HEK293T (cell line): ENCODE measurements around the gene IMP3.
A peak's percentile ranks its signal among the peaks of the same experiment; 100 is the strongest.

Source experiments
- CTCF ChIA-PET: fragments of 350-600 bp; formaldehyde crosslinking; extraction: SDS; loops from one replicate; lab custom pipeline; 2021; ENCODE audit warnings: antibody characterized with exemption, inconsistent platforms; lab: Yijun Ruan, JAX
- POLR2A ChIA-PET: fragments of 350-600 bp; formaldehyde crosslinking; extraction: SDS; loops from one replicate; lab custom pipeline; 2020; ENCODE audit warnings: antibody characterized with exemption, inconsistent platforms; lab: Yijun Ruan, JAX
- DNase-seq: peaks from one replicate; pipeline ENCODE4 v3.0.0; 2012; ENCODE audit warnings: mixed read lengths; ENCODE audit errors: extremely low spot score
- ARNT ChIP-seq: fragments of 450-650 bp; IDR thresholded peaks from 2 replicates; pipeline ENCODE4 v1.6.1; 2017; ENCODE audit warnings: mild to moderate bottlenecking
- BHLHE40 ChIP-seq: fragments of 450-650 bp; IDR thresholded peaks from 2 replicates; pipeline ENCODE4 v1.6.1; 2016; ENCODE audit warnings: mild to moderate bottlenecking, moderate library complexity, borderline replicate concordance
- CTBP1 ChIP-seq: fragments of 450-650 bp; IDR thresholded peaks from 2 replicates; pipeline ENCODE4 v1.6.1; 2016; ENCODE audit warnings: borderline replicate concordance
- ELF4 ChIP-seq: fragments of 450-650 bp; IDR thresholded peaks from 2 replicates; pipeline ENCODE4 v1.6.1; 2017; ENCODE audit warnings: antibody characterized with exemption
- FOXA1 ChIP-seq: fragments of 450-650 bp; IDR thresholded peaks from 2 replicates; pipeline ENCODE4 v1.6.1; 2016; ENCODE audit warnings: mild to moderate bottlenecking
- FOXK2 ChIP-seq: fragments of 450-650 bp; IDR thresholded peaks from 2 replicates; pipeline ENCODE4 v1.6.1; 2016; ENCODE audit warnings: mild to moderate bottlenecking
- FOXM1 ChIP-seq: fragments of 450-650 bp; IDR thresholded peaks from 2 replicates; pipeline ENCODE4 v1.6.1; 2017; ENCODE audit warnings: mild to moderate bottlenecking, borderline replicate concordance
- HDGF ChIP-seq: fragments of 450-650 bp; IDR thresholded peaks from 2 replicates; pipeline ENCODE4 v1.6.1; 2017; ENCODE audit warnings: antibody characterized with exemption, borderline replicate concordance
- L3MBTL2 ChIP-seq: fragments of 450-650 bp; conservative IDR thresholded peaks from 2 replicates; pipeline ENCODE4 v1.6.1; 2016; ENCODE audit warnings: mild to moderate bottlenecking
- LEF1 ChIP-seq: fragments of 450-650 bp; IDR thresholded peaks from 2 replicates; pipeline ENCODE4 v1.6.1; 2017; ENCODE audit warnings: mild to moderate bottlenecking, borderline replicate concordance
- NFRKB ChIP-seq: fragments of 450-650 bp; IDR thresholded peaks from 2 replicates; pipeline ENCODE4 v1.6.1; 2016; ENCODE audit warnings: mild to moderate bottlenecking, moderate library complexity
- PKNOX1 ChIP-seq: fragments of 450-650 bp; IDR thresholded peaks from 2 replicates; pipeline ENCODE4 v1.6.1; 2016
- SP1 ChIP-seq: fragments of 450-650 bp; IDR thresholded peaks from 2 replicates; pipeline ENCODE4 v1.6.1; 2017
- SUZ12 ChIP-seq: fragments of 450-650 bp; IDR thresholded peaks from 2 replicates; pipeline ENCODE4 v1.6.1; 2016; ENCODE audit warnings: mild to moderate bottlenecking
- TARDBP ChIP-seq: fragments of 450-650 bp; IDR thresholded peaks from 2 replicates; pipeline ENCODE4 v1.6.1; 2016
- ZNF384 ChIP-seq: fragments of 450-650 bp; IDR thresholded peaks from 2 replicates; pipeline ENCODE4 v1.6.1; 2016

IMP3 gene

GRCh38 chr15:75606026-75606425 lies 34.0 kb downstream of the IMP3 start:
- ChIA-PET POLR2A (no interaction called here), CTCF (interaction anchor here (0.9 kb wide), 1 partner anchor 75 kb away, joined by 3 read pairs; no protein-coding TSS in a partner anchor)
- TF ChIP-seq BHLHE40 (no peak), NFRKB (no peak), L3MBTL2 (no peak), FOXA1 (no peak)
- DNase-seq, result no peak

- POLR2A ChIA-PET, result interaction anchor here (1.1 kb wide), 1 partner anchor 41 kb away, joined by 3 read pairs; the partner anchor contains the start of gene IMP3
- CTCF ChIA-PET, result no interaction called here
- no peak for TF ChIP-seq FOXK2
- TF ChIP-seq NFRKB, result no peak
- TF ChIP-seq ELF4, result no peak
- no peak for TF ChIP-seq ARNT
- TF ChIP-seq BHLHE40, result no peak
- no peak for TF ChIP-seq HDGF
- no peak for TF ChIP-seq ZNF384
- DNase-seq, result no peak
Measured at GRCh38 chr15:75599401-75599800, 40.6 kb downstream of the IMP3 start.

GRCh38 chr15:75598361-75598760 lies 41.7 kb downstream of the IMP3 start:
- no peak for DNase-seq
- POLR2A ChIA-PET, result interaction anchor here (1.8 kb wide), 1 partner anchor 143 kb away, joined by 7 read pairs; no protein-coding TSS in a partner anchor
- CTCF ChIA-PET, result interaction anchor here (0.7 to 1.0 kb wide), 2 partner anchors 20 to 40 kb away, joined by 3 read pairs; no protein-coding TSS in a partner anchor
- no peak for TF ChIP-seq SUZ12
- no peak for TF ChIP-seq ELF4
- TF ChIP-seq TARDBP, result no peak
- no peak for TF ChIP-seq BHLHE40
- no peak for TF ChIP-seq FOXM1

GRCh38 chr15:75597667-75598341 lies 42.2 kb downstream of the IMP3 start:
- peak; percentile 40 for DNase-seq
- ChIA-PET POLR2A (interaction anchor here (1.4 to 1.8 kb wide), 2 partner anchors 67 to 143 kb away, joined by 3 to 7 read pairs; no protein-coding TSS in a partner anchor), CTCF (interaction anchor here (0.6 to 1.4 kb wide), 6 partner anchors 20 to 229 kb away, joined by 3 read pairs; partner anchors contain the start of gene MAN2C1)
- no peak for TF ChIP-seq NFRKB
- no peak for TF ChIP-seq TARDBP
- TF ChIP-seq SUZ12, result no peak
- TF ChIP-seq BHLHE40, result no peak
- TF ChIP-seq ARNT, result no peak
- TF ChIP-seq FOXM1, result no peak
- TF ChIP-seq ELF4, result no peak

- no peak for TF ChIP-seq HDGF
- no peak for TF ChIP-seq PKNOX1
- TF ChIP-seq FOXK2, result no peak
- TF ChIP-seq TARDBP, result no peak
- no peak for TF ChIP-seq ARNT
- no peak for TF ChIP-seq L3MBTL2
- no peak for TF ChIP-seq NFRKB
- no peak for TF ChIP-seq CTBP1
- no peak for TF ChIP-seq ELF4
- TF ChIP-seq FOXM1, result no peak
- TF ChIP-seq BHLHE40, result no peak
- TF ChIP-seq LEF1, result no peak
- TF ChIP-seq FOXA1, result no peak
- no peak for TF ChIP-seq ZNF384
- TF ChIP-seq SP1, result no peak
- no peak for TF ChIP-seq SUZ12
- DNase-seq, result no peak
- CTCF ChIA-PET, result interaction anchor here (0.6 to 1.4 kb wide), 6 partner anchors 21 to 228 kb away, joined by 3 read pairs; partner anchors contain the start of gene MAN2C1
- POLR2A ChIA-PET, result interaction anchor here (1.4 to 1.8 kb wide), 2 partner anchors 66 to 142 kb away, joined by 3 to 7 read pairs; no protein-coding TSS in a partner anchor
Measured at GRCh38 chr15:75596703-75597345, 43.2 kb downstream of the IMP3 start.

- POLR2A ChIA-PET, result interaction anchor here (0.9 kb wide), 1 partner anchor 15 kb away, joined by 3 read pairs; the partner anchor contains the start of gene PTPN9
- no peak for TF ChIP-seq ELF4
- TF ChIP-seq LEF1, result no peak
- TF ChIP-seq BHLHE40, result no peak
- no peak for TF ChIP-seq NFRKB
- TF ChIP-seq FOXK2, result no peak
- TF ChIP-seq PKNOX1, result no peak
- TF ChIP-seq CTBP1, result no peak
- no peak for TF ChIP-seq ARNT
- no peak for TF ChIP-seq ZNF384
- TF ChIP-seq SP1, result no peak
- TF ChIP-seq HDGF, result no peak
- TF ChIP-seq FOXA1, result no peak
- TF ChIP-seq L3MBTL2, result no peak
- no peak for TF ChIP-seq TARDBP
- no peak for TF ChIP-seq FOXM1
- TF ChIP-seq SUZ12, result no peak
- no peak for DNase-seq
- CTCF ChIA-PET, result no interaction called here
Measured at GRCh38 chr15:75594276-75594675, 45.7 kb downstream of the IMP3 start.
